Right lobe of liver (tissue), 4 donors: Measurements from ENCODE around the gene NTM.

Experiments used
- CTCF ChIP-seq, 4 donors: fragments of 200-600 bp in 3 of 4; fragments of 450-650 bp in 1 of 4; IDR thresholded peaks; one replicate each; pipeline versions ENCODE4 v1.5.1 to v1.8.0; 2016 to 2022; ENCODE audit warnings: antibody characterized with exemption in 4 of 4, mild to moderate bottlenecking in 2 of 4
- POLR2A ChIP-seq: fragments of 450-650 bp; IDR thresholded peaks from one replicate; pipeline ENCODE4 v1.6.1; 2017; ENCODE audit warnings: antibody characterized with exemption, mild to moderate bottlenecking
- donor health status: DM: no; HTN: no; CAD: no.
- donor health status: DM: no; HTN: no; CAD: no.
- donor health status: DM: no; HTN: yes; CAD: no.

DNA sequence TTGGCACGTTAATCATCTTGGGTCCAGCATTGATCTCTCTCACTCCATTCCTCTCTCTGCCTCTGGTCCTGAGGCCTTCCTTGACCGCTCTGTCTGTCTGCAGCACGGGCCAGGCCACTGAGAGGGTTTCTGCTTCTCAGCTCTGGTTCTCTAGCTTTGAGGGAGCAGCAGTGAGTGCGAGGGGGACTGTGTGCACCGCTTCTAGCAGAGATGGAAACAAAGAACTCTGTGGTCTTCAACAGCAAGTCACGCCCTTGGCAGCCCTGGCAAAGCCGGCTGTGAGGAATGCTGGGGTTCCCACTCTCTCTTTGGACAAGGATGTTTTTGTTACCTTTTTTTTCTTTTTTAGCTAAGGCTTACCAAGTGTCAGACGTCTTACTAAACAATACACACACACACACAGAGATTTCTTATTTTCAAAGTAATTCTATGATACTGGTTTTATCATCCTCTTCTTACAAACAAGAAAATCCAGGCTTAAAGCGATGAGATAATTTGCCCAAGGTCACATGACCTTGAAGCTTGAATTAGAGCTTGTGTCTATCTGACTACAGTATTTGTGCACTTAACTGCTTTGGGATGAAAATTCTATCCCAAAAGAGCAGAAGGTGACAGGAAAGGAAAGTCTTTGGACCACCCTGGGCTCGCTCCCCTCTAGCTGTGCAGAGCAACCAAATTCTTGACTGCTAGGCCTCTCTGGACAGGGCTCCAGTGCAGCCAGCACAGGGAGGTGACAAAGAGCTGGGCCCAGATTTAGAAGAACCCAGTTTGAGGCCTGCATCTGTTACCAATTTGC is 293.2 kb downstream of the NTM start:
- TF ChIP-seq CTCF (IDR thresholded peaks at IDR 0.05) (no peak), POLR2A (no peak)
